Esophagus muscularis mucosa (tissue), 4 donors: ENCODE results near the gene WNT8A. TPM values are rescaled to one million over a fixed set of nuclear protein-coding genes. Genes with fewer than 3 reads are reported as not detected.

Experiments
- DNase-seq: peaks from one replicate; pipeline ENCODE4 v3.0.0-alpha.2; 2017; ENCODE audit errors: extremely low spot score
- H3K27ac ChIP-seq, 4 donors: fragments of 200-600 bp; sonication (generic); replicated peaks in 1 of 4; 1 replicate in 3 of 4; 2 replicates in 1 of 4; pipeline ENCODE4 v1.5.1; 2016 to 2019; ENCODE audit warnings: mild to moderate bottlenecking in 1 of 4
- H3K27me3 ChIP-seq, 4 donors: fragments of 200-600 bp; sonication (generic); one replicate each; pipeline versions ENCODE4 v1.5.1 to v1.6.0; 2016 to 2019
- H3K36me3 ChIP-seq, 4 donors: fragments of 200-600 bp; sonication (generic); one replicate each; pipeline ENCODE4 v1.5.1; 2016 to 2019
- H3K4me1 ChIP-seq, 4 donors: fragments of 200-600 bp; sonication (generic); one replicate each; pipeline ENCODE4 v1.5.1; 2016 to 2019
- H3K4me3 ChIP-seq, 4 donors: fragments of 200-600 bp; sonication (generic); 1 replicate in 2 of 4; 2 replicates in 2 of 4; pipeline ENCODE4 v1.5.1; 2016 to 2019; ENCODE audit warnings: mild to moderate bottlenecking in 4 of 4, moderate library complexity in 1 of 4
- H3K9me3 ChIP-seq, 4 donors: fragments of 200-600 bp; sonication (generic); 1 replicate in 3 of 4; 2 replicates in 1 of 4; pipeline ENCODE4 v1.5.1; 2016 to 2019
- CTCF ChIP-seq, 3 experiments: fragments of 200-600 bp in 2 of 3; fragments of 450-650 bp in 1 of 3; sonication (generic) in 2 of 3; IDR thresholded peaks; one replicate each; pipeline ENCODE4 v1.5.1; 2017 to 2019; ENCODE audit warnings: antibody characterized with exemption in 3 of 3, mild to moderate bottlenecking in 2 of 3, moderate library complexity in 1 of 3
- EP300 ChIP-seq: sonication (generic); formaldehyde crosslinking; IDR thresholded peaks from one replicate; pipeline ENCODE4 v1.6.1; 2017; ENCODE audit warnings: antibody characterized with exemption
- POLR2A ChIP-seq: fragments of 450-650 bp; IDR thresholded peaks from one replicate; pipeline ENCODE4 v1.6.1; 2017; ENCODE audit warnings: antibody characterized with exemption, moderate library complexity, mild to moderate bottlenecking, low read depth
- POLR2AphosphoS5 ChIP-seq, 2 donors: sonication (generic); formaldehyde crosslinking; IDR thresholded peaks; one replicate each; pipeline ENCODE4 v1.6.1; 2017; ENCODE audit warnings: antibody characterized with exemption in 2 of 2
- WGBS: methylation state at CpG from one replicate; pipeline ENCODE4 v1.1.5; 2018; 5-methylcytosine and 5-hydroxymethylcytosine counted together
- intact Hi-C: fragments of 100-400 bp; cut with DNase I; formaldehyde crosslinking; loops from one replicate; pipeline ENCODE4 v1.15.1; 2023
- total RNA-seq, 4 donors: library from RNA; depleted of rRNA; stranded (reverse); fragments of >200 nt; gene quantifications; one replicate each; pipeline versions ENCODE4 v1.1.0 to v1.2.1, GENCODE V29; 2016

Gene WNT8A
- total RNA-seq, 4 donors from 2014 or later, result not detected

DNA sequence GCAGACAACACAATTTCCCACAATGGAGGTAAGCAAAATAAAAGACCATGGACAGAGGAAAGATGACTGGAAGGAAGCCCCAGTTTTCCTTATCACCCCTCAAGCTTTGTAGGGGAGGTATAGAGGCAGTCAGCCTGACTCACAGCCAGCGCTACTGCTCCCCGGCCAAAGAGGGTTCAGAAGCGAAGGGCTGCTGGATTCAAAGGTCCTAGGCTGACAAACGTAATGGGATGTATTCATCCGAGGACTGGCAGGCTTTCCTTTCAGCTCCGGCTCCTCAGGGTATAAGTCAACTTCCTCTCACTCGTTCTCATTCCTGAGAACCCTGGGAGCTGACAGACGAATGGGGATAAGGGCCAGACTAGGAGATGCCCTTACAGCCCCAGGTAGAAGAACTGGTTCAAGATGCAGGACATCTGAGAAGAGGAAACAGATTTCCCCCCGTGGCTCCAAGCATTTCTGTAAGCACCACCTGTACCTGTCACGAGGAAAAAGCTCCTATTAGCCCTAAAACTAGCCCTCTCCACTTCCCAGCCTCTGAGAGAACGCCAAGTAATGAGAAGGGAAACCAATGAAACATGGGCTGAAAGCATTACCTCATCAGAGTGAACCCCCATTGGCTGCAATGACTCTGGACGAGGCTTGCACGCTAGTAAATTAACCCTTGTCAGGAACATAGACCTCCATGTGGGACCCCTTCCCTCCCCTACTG, 28.8 kb upstream of the WNT8A start:
- WGBS, result 34% methylated on average over 13 of the region's 13 CpGs
- H3K27ac ChIP-seq, result no peak overlapping the region

DNA sequence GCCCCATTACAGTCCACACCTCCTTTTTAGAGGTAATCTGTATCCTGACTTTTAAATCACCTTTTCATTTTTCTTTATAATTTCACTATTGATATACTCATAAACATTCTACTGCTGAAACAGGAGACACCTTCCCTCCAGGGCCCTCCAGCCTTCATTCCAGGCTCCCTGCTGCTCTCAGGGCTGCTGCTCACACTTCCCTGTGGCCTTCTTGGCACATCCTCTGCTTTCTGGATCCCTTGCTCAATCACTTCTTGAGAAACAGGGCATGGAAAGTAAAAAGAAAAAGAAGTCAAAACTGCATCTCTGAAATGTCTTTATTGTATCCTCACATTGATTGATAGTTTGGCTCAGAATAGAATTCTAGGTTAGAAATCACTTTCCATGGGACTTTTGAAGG, 19.3 kb upstream of the WNT8A start:
- no peaks in the 10 kb centered on the region for H3K27me3 ChIP-seq
- no peaks in the 10 kb centered on the region for H3K9me3 ChIP-seq
- H3K4me1 ChIP-seq, result peaks cover 0 to 3% (median 2%) of the 10 kb centered on the region in 4 donors
- no peaks in the 10 kb centered on the region for H3K36me3 ChIP-seq
- TF ChIP-seq POLR2A (no peak), POLR2AphosphoS5 (IDR thresholded peaks at IDR 0.05) (no peak), CTCF (IDR thresholded peaks at IDR 0.05) (no peak), EP300 (no peak)
- no peak overlapping the region for H3K4me3 ChIP-seq
- H3K27ac ChIP-seq, result no peak overlapping the region
- intact Hi-C loops, result no loop called here
- DNase-seq, result no peak

More for the DNA sequence above, 28.8 kb upstream of the WNT8A start:
- H3K27me3 ChIP-seq, result peaks cover 0 to 8% (median 0%) of the 10 kb centered on the region in 4 donors
- no peaks in the 10 kb centered on the region for H3K9me3 ChIP-seq
- TF ChIP-seq CTCF (IDR thresholded peaks at IDR 0.05), result no peak
- no peak for TF ChIP-seq POLR2AphosphoS5 (IDR thresholded peaks at IDR 0.05)
- no peak for TF ChIP-seq POLR2A
- TF ChIP-seq EP300, result no peak
- H3K4me1 ChIP-seq, result peaks cover 0 to 4% (median 0%) of the 10 kb centered on the region in 4 donors
- no peaks in the 10 kb centered on the region for H3K36me3 ChIP-seq
- no peak overlapping the region for H3K4me3 ChIP-seq
- intact Hi-C loops, result no loop called here
- DNase-seq, result no peak

GRCh38 chr5:138065102-138065501, 18.7 kb upstream of the WNT8A start:
- Histone ChIP-seq H3K36me3 (no peaks in the 10 kb centered on the region), H3K9me3 (no peaks in the 10 kb centered on the region), H3K27ac (no peak overlapping the region), H3K4me1 (peaks cover 0 to 3% (median 2%) of the 10 kb centered on the region in 4 donors), H3K4me3 (no peak overlapping the region), H3K27me3 (no peaks in the 10 kb centered on the region)
- TF ChIP-seq POLR2A, result no peak
- TF ChIP-seq POLR2AphosphoS5 (IDR thresholded peaks at IDR 0.05), result no peak
- TF ChIP-seq CTCF (IDR thresholded peaks at IDR 0.05), result peak in 1 of 3 experiments; percentile 9
- intact Hi-C loops, result no loop called here
- DNase-seq, result no peak
- WGBS, result 85% methylated on average over 5 of the region's 5 CpGs

DNA sequence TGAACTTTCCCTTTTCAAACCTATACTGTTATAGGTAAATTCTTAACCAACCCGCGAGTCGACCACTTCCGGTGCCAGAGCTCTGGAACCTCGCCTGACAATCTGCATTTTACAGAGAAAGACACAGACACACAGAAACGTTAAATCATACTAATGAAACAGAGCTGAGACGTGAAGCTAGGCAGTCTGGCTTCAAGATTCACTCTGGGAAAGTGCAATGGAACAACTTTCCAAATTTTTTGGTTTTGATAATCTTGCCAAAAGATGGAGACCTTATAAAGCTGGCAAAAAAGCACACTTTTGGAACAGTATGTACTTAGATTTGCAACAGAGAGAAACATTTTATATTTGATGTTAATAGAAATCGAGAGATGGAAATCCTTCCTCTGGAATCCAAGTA, 15.9 kb upstream of the WNT8A start:
- H3K27ac ChIP-seq, result no peak overlapping the region
- H3K4me3 ChIP-seq, result no peak overlapping the region
- no peak for DNase-seq
- peaks cover 0 to 3% (median 2%) of the 10 kb centered on the region in 4 donors for H3K4me1 ChIP-seq
- 91% methylated on average over 8 of the region's 8 CpGs for WGBS
- intact Hi-C loops, result loop anchor here (2.0 kb wide), 1 partner anchor 31 kb away; no protein-coding TSS in a partner anchor
- H3K36me3 ChIP-seq, result no peaks in the 10 kb centered on the region
- no peaks in the 10 kb centered on the region for H3K27me3 ChIP-seq
- H3K9me3 ChIP-seq, result no peaks in the 10 kb centered on the region
- no peak for TF ChIP-seq POLR2A
- TF ChIP-seq CTCF (IDR thresholded peaks at IDR 0.05), result no peak
- TF ChIP-seq POLR2AphosphoS5 (IDR thresholded peaks at IDR 0.05), result no peak
- no peak for TF ChIP-seq EP300
